Body of pancreas (tissue), 4 donors: ENCODE results near the gene ERC2. TPM values are rescaled to one million over a fixed set of nuclear protein-coding genes. Genes with fewer than 3 reads are reported as not detected.

Experiments
- ATAC-seq: fragments of 150-250 bp; one replicate; pipeline ENCODE4 v1.9.1; 2016
- DNase-seq, 4 donors: peaks; one replicate each; pipeline ENCODE4 v3.0.0-alpha.2; 2019
- H3K27ac ChIP-seq, 4 donors: fragments of 200-600 bp; sonication (generic); 1 replicate in 3 of 4; 2 replicates in 1 of 4; pipeline versions ENCODE4 v1.5.1 to v1.6.1; 2016 to 2019; ENCODE audit warnings: mild to moderate bottlenecking in 1 of 4, mixed read lengths in 1 of 4, moderate library complexity in 1 of 4
- H3K27me3 ChIP-seq, 2 donors: fragments of 200-600 bp; sonication (generic); one replicate each; pipeline ENCODE4 v1.6.0; 2016; ENCODE audit warnings: mild to moderate bottlenecking in 1 of 2
- H3K36me3 ChIP-seq, 2 donors: fragments of 200-600 bp; sonication (generic); replicated peaks in 1 of 2; 2 replicates each; pipeline ENCODE4 v1.5.1; 2016; ENCODE audit warnings: low read depth in 2 of 2; ENCODE audit not compliant: insufficient read depth in 1 of 2
- H3K4me1 ChIP-seq: fragments of 200-600 bp; sonication (generic); one replicate; pipeline ENCODE4 v1.6.0; 2016
- H3K4me3 ChIP-seq, 2 donors: fragments of 200-600 bp; sonication (generic); 1 replicate in 1 of 2; 2 replicates in 1 of 2; pipeline ENCODE4 v1.5.1; 2016 to 2019
- H3K9me3 ChIP-seq, 3 donors: fragments of 200-600 bp; sonication (generic); 1 replicate in 2 of 3; 2 replicates in 1 of 3; pipeline ENCODE4 v1.5.1; 2016
- CTCF ChIP-seq, 7 experiments: fragments of 450-650 bp in 4 of 7; fragments of 200-600 bp in 3 of 7; sonication (generic) in 3 of 7; IDR thresholded peaks; one replicate each; pipeline ENCODE4 v1.5.1; 2016 to 2019; ENCODE audit warnings: antibody characterized with exemption in 7 of 7
- POLR2A ChIP-seq, 3 donors: fragments of 450-650 bp; IDR thresholded peaks; one replicate each; pipeline ENCODE4 v1.6.1; 2016; ENCODE audit warnings: antibody characterized with exemption in 3 of 3, mild to moderate bottlenecking in 2 of 3
- WGBS, 2 donors: methylation state at CpG; one replicate each; pipeline ENCODE4 v1.1.5; 2017; 5-methylcytosine and 5-hydroxymethylcytosine counted together
- intact Hi-C: fragments of 100-400 bp; cut with DNase I; formaldehyde crosslinking; loops from one replicate; pipeline ENCODE4 v1.15.1; 2023
- total RNA-seq, 2 donors: library from RNA; depleted of rRNA; stranded (reverse); fragments of >200 nt; gene quantifications; one replicate each; pipeline ENCODE4 v1.1.0, GENCODE V29; 2016

The ERC2 gene
- total RNA-seq, 2 donors from 2014 or later = 4.0 to 4.7 TPM

- H3K4me3 ChIP-seq = no peak overlapping the region
- ATAC-seq = no peak
- H3K27ac ChIP-seq = no peak overlapping the region
- H3K9me3 ChIP-seq = no peaks in the 10 kb centered on the region
- no peaks in the 10 kb centered on the region for H3K36me3 ChIP-seq
- intact Hi-C loops = no loop called here
- no peak for DNase-seq
- H3K27me3 ChIP-seq = no peaks in the 10 kb centered on the region
- WGBS, 2 donors = 91 to 93% methylated on average over 1 of the region's 1 CpG
- H3K4me1 ChIP-seq = no peaks in the 10 kb centered on the region
- TF ChIP-seq CTCF (IDR thresholded peaks at IDR 0.05) (no peak), POLR2A (IDR thresholded peaks at IDR 0.05) (no peak)
Observed at GRCh38 chr3:55939287-55939686, 529.0 kb downstream of the ERC2 start.

- H3K27ac ChIP-seq = no peak overlapping the region
- WGBS, 2 donors = 58 to 70% methylated on average over 2 of the region's 2 CpGs
- no peaks in the 10 kb centered on the region for H3K27me3 ChIP-seq
- no peaks in the 10 kb centered on the region for H3K9me3 ChIP-seq
- intact Hi-C loops = no loop called here
- H3K4me3 ChIP-seq = no peak overlapping the region
- no peaks in the 10 kb centered on the region for H3K36me3 ChIP-seq
- no peak for TF ChIP-seq POLR2A (IDR thresholded peaks at IDR 0.05)
- TF ChIP-seq CTCF (IDR thresholded peaks at IDR 0.05) = no peak
- no peaks in the 10 kb centered on the region for H3K4me1 ChIP-seq
- DNase-seq = no peak
- no peak for ATAC-seq
Observed at GRCh38 chr3:55937301-55937700, 531.0 kb downstream of the ERC2 start.

GRCh38 chr3:55936549-55937052 is 531.7 kb downstream of the ERC2 start:
- ATAC-seq (no peak), DNase-seq (no peak)
- Histone ChIP-seq H3K36me3 (no peaks in the 10 kb centered on the region), H3K9me3 (no peaks in the 10 kb centered on the region), H3K27me3 (no peaks in the 10 kb centered on the region), H3K27ac (no peak overlapping the region), H3K4me3 (no peak overlapping the region), H3K4me1 (no peaks in the 10 kb centered on the region)
- intact Hi-C loops = no loop called here
- TF ChIP-seq CTCF (IDR thresholded peaks at IDR 0.05) = no peak
- TF ChIP-seq POLR2A (IDR thresholded peaks at IDR 0.05) = no peak
- WGBS, 2 donors = 79 to 80% methylated on average over 6 of the region's 6 CpGs

GRCh38 chr3:55935241-55935640 is 533.0 kb downstream of the ERC2 start:
- Histone ChIP-seq H3K27ac (no peak overlapping the region), H3K4me1 (no peaks in the 10 kb centered on the region), H3K4me3 (no peak overlapping the region), H3K9me3 (no peaks in the 10 kb centered on the region), H3K27me3 (no peaks in the 10 kb centered on the region), H3K36me3 (no peaks in the 10 kb centered on the region)
- intact Hi-C loops = no loop called here
- ATAC-seq (no peak), DNase-seq (no peak)
- no peak for TF ChIP-seq CTCF (IDR thresholded peaks at IDR 0.05)
- TF ChIP-seq POLR2A (IDR thresholded peaks at IDR 0.05) = no peak
- 70 to 80% methylated on average over 4 of the region's 4 CpGs for WGBS, 2 donors

GRCh38 chr3:55934771-55935170 is 533.5 kb downstream of the ERC2 start:
- intact Hi-C loops = no loop called here
- Histone ChIP-seq H3K4me1 (no peaks in the 10 kb centered on the region), H3K9me3 (no peaks in the 10 kb centered on the region), H3K27ac (no peak overlapping the region), H3K36me3 (no peaks in the 10 kb centered on the region), H3K4me3 (no peak overlapping the region), H3K27me3 (no peaks in the 10 kb centered on the region)
- 69 to 78% methylated on average over 1 of the region's 1 CpG for WGBS, 2 donors
- DNase-seq (no peak), ATAC-seq (no peak)
- no peak for TF ChIP-seq POLR2A (IDR thresholded peaks at IDR 0.05)
- no peak for TF ChIP-seq CTCF (IDR thresholded peaks at IDR 0.05)
